RPMI8226 (cell line): ENCODE data around the gene PPFIA4.
"Not testable (repeated sequence)": the region's sequence is repeated elsewhere in the genome, so short reads cannot be mapped to it uniquely, and the experiment has no call there.

ENCODE experiments used
- DNase-seq: peaks from one replicate; pipeline ENCODE4 v3.0.0-alpha.2; 2015

The PPFIA4 gene

DNA sequence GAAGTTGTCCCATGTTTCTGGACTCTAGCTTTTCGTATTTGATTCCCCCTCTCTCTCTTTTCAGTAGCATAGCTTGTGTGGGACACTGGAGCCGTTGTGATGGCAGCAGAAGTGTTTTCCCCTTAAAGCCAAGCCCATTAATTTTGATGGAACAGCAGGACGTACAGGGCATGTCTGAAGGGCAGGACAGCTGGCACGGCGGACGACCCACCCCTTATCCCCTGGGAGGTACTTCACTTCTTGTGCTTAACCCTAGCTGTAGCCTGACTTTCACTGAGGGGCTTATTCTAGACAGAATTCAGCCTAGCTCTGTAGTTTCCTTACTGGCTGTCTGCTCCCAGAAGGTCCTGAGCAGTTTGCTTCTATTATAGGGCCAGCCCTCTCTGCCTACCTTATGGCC, 8.6 kb upstream of the PPFIA4 start:
- DNase-seq = no peak

DNA sequence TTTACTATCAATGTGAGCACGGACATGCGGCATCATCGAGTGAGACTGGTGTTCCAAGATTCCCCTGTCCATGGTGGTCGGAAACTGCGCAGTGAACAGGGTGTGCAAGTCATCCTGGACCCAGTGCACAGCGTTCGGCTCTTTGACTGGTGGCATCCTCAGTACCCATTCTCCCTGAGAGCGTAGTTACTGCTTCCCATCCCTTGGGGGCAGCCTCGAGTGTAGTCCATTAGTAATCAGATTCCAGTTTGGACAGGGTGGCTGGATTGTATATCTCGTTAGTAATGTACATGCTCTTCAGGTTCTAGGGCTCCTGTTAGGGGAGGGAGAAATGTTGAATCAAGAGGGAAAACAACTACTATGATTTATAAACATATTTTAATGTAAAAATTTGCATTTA, 3.4 kb upstream of the PPFIA4 start:
- DNase-seq = not testable (repeated sequence)

DNA sequence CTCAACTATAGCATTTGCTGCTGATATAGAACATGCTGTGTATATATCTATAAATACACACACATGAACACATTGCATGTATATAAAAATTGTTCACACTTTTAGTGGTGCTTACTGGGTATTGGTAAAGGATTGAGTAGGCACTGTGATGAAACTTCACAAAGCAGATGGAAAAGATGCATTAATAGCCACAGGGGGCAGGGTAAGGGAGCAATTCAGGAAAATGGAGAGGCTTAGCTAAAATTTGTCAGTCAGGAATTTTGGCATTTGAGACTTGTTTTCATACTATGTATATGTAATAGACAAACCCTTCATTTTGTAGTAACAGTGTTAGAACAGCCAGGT, 633 bp upstream of the PPFIA4 start:
- no peak for DNase-seq

DNA sequence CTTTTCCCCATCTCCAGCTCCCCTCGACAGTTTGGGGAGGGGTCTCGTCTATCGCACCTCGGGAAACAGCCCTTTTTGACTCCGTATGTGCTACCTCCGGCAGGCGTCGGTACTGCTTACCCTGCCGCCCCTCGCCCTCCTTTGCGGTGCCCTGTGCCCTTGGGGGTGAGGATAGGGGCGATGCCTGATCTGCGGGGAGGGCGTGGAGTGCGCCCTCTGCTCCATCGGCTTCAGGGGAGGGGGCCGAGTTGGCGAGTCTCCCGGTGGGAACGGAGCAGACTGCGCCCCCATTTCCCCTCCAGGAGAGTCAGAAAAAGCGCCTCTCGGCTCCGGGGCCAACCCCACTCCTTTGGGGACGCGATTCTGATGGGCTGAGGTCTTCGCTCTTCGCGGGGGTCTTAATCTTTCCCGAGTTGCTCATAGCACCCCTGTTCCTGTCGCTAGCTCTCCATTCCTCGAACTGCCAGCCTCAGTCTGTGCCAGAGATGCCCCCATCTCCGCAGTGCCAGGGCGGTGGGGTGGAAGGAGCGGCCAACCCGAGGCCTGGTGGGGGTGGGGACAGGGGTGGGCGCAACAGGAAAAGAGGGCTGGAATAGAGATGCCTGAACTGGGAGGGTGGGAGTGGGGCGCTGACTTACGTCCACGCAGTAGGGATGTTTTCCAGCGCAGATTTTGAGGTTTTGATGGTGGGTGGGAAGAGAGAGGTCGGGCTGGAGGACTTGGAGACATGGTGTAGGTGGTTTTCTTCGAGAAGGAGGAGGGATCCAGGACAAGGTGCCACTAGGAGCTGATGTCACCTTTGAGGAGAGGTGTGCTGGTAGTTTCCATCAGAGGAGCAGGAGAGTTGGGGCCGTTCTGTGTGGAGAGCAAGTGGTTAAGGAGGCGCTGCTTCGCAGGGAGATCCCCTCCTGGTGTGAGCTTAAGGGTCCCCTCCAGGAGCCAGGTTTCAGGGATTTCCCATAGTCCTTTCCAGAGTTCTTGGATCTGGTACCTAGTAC, 674 bp downstream of the PPFIA4 start:
- DNase-seq = no peak

DNA sequence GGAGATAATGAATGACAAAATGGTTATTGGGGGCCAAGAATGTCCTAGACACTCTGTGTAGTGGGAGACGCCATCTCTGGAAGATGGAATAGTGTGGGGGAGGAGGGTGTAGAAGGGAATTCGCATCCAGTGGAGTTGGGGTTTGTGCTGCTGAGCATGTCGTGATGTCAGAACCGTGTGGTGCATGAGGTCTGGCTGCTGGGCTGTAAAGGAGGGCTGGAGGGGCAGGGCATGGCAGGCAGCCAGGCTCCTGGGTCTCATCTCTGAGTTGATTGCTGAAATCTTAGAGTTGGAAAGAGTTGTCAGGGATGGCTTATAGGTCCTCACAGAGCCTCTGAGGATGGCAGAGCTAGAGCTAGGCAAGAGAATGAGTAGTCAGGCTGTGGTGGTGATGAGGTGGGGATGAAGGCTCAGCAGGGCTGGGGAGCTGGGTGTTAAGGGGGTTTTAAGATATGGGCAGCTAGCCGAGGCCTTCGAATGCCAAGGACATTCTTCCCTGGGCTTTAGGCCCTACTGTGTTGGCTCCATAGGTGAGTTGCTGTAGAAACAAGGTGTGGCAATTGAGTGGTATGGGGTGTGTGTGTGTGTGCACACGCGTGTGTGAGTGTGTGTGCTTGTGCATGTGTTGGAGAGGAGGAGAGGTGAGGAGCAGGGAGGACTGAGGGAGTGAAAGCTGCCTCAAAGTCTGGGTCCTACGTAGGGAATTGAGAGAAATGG, 1.9 kb downstream of the PPFIA4 start:
- DNase-seq = no peak

DNA sequence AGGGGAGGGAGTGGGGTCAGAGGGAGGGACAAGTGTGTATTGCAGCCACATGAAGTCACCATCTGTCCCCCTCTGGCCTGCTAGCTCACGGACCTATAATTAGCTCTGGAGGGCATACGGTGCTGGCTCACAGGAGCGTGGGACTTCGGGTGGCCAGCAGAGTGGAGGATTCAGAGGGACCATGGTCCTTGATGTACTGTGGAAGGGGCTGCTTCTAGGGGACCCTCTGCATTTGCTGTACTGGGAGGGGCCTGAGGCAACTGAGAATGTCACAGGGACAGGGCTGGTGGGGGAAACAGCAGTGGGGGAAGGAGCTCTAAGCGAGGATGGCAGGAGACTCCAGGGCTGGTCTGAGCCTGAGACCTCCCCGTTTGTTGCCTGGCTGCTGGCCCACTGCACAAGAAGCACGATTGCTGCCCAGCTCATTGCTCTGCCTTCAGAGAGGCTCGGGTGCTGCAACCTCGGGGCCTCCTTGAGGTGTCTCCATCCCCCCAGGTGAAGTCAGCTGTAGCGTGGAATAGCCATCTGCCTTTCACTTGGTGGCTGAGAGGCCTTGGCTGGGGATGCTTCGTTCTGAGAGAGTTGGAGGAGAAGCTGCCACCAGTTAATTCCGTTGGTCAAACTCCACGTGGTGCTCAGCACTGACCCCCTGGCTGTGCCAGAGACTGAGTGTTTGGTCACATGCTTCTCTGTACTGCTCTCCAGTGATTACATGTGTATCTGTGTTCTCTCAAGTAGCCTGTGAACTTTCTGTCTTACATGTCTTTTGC, 2.7 kb downstream of the PPFIA4 start:
- DNase-seq = no peak

DNA sequence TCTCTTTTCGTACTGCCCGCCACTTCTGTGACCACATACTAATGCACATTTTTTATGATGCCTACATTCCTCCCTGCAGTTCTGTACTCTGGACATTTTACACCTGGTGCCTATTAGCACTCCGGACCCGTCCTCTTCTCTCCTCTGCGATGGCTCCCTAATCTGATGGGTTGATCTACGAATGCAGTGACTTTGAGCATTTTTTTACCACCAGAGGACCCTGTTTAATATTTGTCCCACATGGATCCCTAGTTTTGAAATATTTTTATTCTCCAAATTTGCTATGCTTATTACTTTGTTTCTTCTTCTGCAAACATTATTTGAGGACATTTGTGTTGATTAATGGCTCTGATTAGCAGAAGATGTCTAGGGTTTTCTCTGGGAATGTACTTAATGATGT, 5.2 kb downstream of the PPFIA4 start:
- peak; percentile 39 for DNase-seq

DNA sequence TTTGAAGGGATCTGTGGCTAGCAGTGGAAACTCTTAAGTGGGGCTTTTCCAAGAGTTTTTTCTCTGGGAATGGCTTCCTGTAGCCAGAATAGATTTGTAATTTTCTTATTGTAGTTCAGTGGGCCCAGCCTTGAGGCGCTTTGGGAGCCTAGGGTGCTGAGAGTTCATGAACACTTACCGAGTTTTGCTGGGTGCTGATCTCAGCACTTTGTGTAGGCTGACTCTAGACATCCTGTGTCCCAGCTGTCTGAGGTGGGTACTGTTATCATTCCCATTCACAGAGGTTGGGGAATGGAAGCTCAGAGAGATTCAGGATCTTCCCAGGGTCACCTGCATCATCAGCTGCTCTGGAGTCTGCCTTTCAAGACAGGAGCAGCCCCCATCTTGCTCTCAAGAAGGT, 7.0 kb downstream of the PPFIA4 start:
- DNase-seq = peak; percentile 36

DNA sequence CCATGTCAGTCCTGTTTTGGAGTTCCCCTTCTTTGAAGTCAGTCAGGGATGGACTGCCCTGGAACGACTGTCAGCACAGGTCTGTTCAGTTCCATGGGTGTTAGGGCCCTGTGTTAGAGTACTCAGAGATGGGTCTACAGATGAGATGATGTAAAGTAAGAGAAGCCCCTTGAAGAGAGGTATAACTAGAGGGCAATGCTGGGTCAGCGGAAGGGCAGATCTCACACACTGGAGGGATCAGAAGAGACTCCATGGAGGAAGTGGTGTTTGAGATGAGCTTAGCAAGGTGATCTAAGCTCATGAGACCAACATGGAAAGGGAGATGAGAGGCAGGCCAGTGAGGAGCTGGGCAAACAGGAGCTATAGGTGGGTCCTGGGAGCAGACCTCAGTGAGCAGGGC, 7.6 kb downstream of the PPFIA4 start:
- DNase-seq = no peak

DNA sequence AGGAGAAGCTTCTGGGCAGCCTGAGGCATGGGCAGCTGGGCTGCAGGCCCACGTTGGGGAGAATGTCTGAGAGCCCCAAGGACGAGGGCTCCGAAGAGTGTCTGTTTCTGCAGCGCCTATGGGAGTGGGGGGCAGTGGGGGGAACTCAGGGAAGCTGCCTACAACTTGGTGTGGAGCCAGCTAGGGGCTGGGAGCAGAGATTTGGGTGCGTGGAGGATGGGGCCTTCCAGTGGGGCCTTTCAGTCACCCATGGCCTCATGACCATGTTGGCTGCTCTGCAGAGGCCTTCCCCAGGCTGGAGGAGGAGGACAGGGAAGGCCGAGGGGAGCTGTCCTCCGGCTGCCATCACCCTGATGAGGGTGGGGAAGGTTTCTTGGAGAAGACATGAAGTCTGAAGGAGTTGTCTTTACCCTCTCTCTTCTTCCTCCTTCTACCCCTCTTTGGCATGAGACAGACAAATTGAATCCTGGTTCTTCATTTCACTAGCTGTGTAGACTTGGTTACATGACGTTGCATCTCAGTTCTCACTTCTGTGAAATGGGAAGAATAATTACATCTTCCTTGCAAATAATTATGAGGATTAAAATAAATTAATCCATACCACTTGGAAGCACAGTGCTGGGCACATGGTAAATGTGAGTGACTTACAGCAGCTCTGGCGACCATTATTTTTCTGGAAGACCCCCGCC, 8.3 kb downstream of the PPFIA4 start:
- no peak for DNase-seq

DNA sequence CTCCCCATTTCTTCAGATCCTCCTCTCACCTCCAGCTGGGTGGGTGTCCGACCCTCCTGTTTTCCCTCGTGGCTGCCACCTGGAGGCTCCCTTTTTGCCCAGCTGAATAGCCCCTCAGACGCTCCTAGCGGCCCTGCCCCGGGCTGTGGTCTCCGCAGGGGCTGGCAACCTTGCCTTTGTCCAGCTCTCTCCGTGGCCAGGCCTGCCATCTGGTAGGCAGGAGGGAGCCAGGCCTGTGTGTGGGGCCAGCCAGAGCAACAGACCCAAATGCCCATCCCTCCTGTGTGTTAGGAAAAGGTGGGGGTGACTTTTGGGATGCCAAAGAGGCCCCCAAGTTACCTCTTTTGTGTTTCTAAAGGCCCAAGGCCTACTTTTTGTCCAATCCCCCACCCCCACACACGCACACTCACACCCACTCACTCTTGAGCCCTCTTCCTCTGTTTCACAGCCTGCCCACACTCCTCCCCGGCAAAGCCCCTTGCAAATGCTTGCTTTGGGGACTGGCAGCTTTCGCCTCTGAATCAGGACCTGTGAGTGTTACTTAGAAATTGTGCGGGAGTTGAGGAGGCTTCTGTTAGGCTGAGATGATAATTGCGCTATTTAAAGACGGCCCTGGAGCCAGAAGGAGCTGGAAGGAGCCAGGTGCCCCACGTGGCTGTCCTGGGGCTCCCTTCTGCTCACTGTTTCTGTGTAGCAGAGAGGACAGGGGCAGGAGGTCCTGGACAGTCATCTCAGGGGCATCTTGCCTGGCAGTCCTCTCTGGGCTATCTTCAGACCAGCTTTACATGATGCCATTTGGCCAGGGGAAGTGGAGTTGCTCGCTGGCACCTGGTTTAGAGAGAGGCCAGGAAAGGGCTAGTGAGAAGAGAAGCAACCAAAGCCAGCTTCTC, 9.1 kb downstream of the PPFIA4 start:
- DNase-seq = no peak

DNA sequence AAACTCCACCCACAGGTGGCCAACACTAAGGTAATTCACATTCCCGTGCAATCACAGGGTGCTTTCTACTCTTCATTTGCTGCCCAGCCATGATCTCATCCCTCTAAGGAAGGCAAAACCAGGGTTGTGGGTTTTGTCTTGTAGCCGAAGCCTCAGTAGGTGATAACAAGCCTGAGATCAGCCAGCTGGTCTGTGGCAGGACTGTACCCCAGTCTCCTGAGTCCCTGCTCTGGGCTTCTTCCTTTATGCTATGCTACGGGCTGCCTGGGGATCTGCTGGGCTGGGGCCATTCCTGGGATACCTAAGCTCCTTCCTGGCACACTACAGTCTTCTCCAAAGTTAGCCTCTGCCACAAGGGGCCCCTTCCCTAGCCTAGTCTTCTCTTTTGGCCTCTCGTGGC, 9.8 kb downstream of the PPFIA4 start:
- no peak for DNase-seq

DNA sequence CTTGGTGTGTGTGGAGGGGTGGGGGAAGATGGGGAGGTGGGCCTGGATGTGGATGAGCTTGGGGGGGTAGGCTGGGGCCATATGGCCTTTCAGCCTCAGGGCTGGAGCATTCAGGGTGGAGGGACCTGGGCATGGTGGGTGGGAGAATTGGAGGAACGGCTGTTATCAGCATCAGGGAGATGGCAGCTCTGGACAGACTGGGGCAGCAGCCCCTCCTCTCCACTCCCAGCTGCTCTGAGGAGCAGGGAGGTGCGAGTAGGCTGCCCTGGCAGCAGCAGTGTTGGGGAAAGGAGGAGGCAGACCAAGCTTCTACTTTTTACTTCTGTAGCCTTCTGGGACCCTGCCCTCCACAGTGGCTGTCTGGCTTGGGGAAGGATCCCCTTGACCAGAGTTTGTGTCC, 10.2 kb downstream of the PPFIA4 start:
- no peak for DNase-seq

DNA sequence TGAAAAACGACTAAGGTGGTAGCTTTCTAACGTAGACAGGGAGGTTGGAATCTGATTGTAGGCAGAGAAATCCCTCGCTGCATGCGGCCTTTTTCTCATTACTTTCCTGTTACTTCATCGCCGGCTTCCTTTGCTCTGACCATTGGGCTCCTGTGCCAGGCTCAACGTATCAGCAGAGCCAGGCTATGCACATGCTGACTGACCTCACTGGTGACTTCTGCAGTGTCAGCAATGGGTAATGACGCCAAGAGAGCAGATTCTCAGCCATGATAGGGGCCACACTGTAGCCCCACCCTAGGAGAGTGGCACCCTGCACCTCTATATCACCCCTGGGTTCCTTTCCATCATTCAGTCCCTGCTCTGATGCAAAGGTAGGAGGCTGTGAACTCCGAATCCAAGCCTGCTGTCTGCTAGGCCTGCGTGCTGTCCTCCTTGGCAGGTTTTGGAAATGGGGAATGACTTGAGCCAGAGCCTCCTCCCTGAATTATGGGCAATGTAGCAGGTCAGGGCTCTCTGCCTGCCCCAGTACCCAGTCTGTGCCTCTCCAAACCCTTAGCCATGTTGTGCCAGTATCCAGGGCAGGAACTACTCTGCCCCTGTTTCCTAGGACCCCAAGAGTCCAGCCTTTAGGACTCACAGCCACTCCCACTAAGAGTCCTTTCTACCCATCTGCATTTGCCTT, 11.4 kb downstream of the PPFIA4 start:
- DNase-seq = peak; percentile 16

DNA sequence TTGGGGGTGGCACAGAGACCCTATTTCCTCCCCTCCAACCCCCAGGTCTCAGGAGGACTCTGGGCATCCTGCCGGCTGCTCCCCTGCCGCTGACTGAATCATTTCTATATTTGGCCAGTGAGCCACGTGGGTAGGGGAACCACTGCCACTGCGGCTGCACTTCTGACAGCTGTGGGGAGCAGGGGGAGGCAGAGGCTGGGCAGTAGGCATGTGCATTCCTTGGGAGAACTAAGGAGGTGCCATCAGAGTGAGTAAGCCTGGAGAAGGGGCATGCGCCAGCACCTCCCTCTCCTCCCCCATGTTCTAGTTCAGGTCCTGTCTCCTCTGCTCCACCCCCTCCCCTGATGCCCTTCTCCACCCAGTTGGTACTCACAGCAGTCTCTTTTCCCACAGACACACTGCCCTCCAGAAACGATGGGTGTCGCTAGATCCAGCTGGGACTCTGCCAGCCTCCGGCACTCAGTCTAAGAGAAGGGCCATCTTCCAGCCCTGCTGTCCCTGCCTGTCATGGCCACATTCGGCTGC, 12.0 kb downstream of the PPFIA4 start:
- DNase-seq = peak; percentile 91

DNA sequence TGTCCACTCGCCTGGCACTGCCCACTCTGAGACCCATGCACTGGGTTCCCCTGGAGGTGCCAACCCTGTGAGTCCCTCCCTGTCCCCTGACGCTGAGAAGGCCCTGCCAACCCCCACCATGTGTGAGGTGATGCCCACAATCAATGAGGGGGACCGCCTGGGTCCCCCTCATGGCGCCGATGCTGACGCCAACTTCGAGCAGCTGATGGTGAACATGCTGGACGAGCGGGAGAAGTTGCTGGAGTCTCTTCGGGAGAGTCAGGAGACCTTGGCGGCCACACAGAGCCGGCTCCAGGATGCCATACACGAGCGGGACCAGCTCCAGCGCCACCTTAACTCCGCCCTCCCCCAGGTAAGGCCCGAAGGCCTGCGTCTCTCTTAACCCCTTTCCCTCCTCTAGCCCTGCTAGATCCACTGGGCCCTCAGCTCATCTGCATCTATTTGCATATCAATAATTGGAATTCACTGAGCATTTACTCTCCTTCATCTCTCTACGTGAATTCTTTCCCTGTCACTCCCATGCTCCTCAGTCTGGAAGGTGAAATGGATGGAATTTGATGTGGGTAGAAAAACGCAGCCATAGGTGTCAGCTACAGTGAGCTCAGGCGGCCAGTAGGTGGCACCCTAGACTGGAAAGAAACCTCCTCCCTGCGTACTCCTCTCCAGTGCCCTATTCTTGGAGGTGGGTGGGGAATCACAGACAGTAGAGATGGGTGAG, 12.8 kb downstream of the PPFIA4 start:
- DNase-seq = peak; percentile 79

DNA sequence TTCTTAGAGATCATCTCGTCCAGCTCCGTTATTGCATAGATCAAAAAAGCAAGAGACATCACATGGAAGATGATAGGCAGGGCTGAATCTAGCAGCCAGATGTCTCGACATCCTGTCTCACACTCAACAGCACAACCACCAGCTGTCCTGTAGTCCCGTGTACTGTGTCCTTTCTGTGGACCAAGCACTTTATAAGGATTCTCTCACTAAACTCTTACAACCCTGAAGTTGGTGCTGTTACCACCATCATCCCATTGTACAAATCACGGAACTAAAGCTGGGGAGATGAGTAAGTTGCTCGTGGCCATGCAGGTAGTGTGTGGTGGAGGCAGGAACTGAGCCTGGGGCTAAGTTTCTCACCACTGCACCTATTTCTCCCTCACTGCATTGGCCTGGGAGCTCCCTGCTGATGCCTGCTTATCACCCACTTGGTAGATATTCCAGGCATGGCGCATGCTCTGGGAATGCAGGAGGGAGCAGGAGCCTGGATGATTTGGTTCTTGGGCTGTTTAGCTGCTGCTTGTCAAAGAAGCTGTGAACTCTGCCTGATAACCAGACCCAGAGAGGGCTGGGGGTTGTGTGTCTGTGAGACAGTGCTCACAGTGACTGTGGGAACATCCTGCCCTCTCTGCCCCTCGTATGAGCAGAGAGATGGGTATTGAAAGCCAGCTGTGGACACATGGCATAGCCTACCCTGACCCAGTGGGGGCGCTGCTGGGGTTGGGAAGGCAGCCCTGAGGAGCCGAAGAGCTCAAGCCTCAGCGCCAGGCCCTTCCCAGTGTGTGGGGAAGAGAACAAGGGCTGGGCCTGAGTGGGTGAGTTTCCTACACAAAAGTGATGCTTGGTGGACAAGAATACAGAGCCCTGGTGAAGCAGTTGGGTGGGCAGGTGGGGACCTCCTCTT, 13.6 kb downstream of the PPFIA4 start:
- peak; percentile 18 for DNase-seq

DNA sequence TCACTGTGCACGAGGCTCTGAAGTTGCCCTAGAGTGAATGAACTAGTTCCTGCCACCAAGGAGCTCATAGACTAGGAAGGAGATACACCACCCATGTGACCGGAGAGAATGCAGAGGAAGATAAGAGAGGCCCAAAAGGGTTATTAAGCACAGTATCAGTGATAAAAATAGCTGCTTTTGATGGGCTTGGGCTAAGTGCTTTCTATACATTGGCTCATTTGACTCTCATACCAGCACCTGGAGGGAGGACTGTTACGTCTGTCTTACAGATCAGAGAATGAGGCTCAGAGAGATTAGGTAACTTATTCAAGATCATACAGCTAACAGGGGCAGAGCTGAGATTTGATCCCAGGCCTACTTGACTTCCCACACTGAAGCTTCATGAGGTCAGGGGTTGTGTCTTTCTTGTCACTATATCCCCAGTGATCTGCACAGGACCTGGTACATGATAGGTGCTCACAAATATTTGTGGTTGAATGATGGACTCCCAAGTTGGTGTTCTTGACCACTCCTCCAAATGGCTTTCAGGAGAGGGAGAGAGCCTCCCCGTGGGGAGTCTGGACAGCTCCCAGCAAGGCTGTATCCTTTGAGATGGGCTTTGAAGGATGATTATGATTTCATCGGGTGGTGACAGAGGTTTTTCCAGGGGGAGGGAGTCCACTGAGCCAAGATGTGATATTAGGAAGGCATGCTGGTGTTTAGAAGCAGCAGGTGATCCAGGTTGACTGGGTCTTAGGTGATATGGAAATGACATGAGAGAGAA, 14.4 kb downstream of the PPFIA4 start:
- DNase-seq = no peak
